Activated T-cell treated with anti-CD3 and anti-CD28 coated beads for 1 hour (primary cell): ENCODE measurements around the gene METRNL.

Source experiments
- DNase-seq: peaks from one replicate; pipeline ENCODE4 v3.0.0-alpha.2; 2020; ENCODE audit warnings: low read depth

METRNL gene

DNA sequence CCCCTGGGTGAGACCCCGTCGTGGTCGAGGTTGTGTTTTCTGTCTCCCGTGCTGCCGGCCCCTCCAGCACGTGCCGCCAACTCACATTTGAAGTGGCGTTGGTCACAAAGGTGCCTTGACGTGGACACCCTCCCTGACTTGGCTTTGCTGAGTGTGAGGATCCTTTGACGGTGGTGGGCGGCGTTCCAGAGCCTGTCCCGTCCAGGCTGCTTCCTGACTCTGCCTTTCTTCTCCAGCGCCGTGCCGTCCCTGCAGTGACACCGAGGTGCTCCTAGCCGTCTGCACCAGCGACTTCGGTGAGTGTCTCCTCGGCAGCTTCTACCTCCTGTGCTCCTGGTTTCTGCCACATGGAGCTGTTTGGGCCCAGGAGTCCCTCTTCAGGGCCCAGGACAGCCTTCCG lies 13.5 kb downstream of the METRNL start:
- DNase-seq = no peak

- no peak for DNase-seq
Measured at GRCh38 chr17:83093506-83093905, 14.1 kb downstream of the METRNL start.

DNA sequence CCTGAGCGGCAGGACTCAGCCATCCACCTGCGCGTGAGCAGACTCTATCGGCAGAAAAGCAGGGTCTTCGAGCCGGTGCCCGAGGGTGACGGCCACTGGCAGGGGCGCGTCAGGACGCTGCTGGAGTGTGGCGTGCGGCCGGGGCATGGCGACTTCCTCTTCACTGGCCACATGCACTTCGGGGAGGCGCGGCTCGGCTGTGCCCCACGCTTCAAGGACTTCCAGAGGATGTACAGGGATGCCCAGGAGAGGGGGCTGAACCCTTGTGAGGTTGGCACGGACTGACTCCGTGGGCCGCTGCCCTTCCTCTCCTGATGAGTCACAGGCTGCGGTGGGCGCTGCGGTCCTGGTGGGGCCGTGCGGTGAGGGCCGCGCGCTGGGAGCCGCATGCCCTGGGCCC lies 14.9 kb downstream of the METRNL start:
- no peak for DNase-seq

GRCh38 chr17:83095016-83095415 lies 15.6 kb downstream of the METRNL start:
- DNase-seq = no peak

GRCh38 chr17:83096401-83097224 lies 17.2 kb downstream of the METRNL start:
- no peak for DNase-seq

GRCh38 chr17:83097831-83098230 lies 18.4 kb downstream of the METRNL start:
- DNase-seq = no peak

DNA sequence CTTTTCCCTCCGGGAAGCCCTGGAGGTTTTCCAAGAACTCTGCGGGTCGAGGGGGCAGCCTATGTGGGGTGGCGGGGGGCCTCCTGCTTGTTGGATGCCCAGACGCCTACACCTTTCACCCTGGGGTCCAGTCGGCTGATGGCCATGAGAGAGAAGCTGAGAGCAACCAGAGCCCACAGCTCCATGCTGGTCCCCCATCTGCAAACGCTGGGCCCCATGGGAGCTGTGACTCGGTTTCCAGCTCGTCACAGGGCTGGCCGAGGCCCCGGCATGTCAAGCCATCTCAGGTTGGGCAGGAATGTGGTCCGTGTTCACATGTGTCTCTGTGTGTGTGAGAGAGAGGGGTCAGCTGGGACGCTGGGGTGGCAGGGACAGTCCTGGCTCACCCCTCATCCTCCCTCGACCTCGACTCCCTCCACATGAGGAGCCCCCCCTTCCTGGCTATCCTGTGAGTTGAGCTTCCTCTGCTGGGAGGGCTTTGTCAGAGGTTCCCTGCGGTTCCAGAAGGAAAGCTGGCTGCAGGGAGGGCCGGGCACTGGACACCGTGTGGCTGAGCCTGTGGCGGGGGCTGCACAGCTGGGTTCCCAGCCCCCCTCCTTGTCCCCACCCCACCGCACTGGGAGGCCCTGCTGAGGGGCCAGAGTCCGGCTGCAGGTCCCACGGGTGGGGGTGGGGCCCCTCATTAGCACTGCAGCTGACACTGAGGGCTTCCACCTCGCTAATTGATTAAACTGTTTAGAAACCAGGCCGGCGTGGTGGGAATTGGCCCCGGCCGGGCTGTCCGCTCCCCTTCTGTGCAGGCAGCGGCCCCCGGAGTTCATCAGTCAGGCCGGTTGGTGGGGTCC lies 19.1 kb downstream of the METRNL start:
- DNase-seq = no peak

DNA sequence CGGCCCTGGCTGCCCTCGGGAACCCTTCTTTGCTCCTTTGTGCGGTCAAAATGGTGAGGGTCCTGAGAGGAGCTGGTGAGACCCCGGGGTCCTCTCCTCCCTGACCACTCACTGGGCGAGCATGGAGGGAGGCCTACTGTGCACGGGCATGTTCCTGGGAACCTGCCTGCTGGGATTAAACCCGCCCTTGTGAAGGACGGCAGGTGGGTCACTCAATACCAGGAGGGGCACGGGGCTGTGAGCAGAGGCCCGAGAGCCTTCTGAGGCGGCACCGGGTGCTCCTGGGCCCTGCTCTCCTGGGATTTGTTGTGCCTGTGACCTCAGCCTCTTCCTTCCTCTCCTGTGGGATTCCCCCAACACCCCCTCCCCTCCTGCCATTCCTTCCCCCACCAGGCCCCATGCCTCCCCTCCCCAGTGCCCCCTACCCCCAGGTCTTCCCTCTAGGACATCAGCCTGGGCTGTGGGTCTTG lies 19.7 kb downstream of the METRNL start:
- no peak for DNase-seq

- DNase-seq = no peak
Measured at GRCh38 chr17:83099570-83100181, 20.3 kb downstream of the METRNL start.

- DNase-seq = no peak
Measured at GRCh38 chr17:83100220-83100852, 20.9 kb downstream of the METRNL start.

DNA sequence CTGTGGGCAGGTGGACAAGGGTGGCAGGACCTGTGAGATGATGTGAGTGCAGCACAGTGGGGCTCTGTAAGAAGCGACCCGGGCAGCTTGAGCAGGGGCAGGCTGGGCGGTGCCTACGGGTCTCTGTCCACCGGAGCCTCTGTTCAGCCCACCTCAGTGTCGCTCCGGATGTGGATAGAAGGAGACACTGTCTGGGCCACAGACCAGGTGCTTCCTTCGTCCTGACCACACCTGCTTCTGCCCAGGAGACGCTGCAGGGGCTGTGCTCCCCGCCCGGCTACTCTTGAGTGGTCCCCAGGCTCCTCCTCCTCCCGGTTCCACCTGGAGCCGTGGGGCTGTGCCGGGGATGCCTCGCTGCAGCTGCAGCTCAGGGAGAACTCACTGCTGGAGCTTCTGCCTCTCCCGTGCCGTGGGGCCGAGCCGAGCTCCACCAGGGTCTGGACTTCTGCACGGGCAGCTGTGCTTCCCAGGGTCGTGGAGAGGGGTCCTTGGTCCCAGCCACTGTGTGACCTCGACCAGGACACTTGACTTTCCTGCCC lies 21.5 kb downstream of the METRNL start:
- no peak for DNase-seq

DNA sequence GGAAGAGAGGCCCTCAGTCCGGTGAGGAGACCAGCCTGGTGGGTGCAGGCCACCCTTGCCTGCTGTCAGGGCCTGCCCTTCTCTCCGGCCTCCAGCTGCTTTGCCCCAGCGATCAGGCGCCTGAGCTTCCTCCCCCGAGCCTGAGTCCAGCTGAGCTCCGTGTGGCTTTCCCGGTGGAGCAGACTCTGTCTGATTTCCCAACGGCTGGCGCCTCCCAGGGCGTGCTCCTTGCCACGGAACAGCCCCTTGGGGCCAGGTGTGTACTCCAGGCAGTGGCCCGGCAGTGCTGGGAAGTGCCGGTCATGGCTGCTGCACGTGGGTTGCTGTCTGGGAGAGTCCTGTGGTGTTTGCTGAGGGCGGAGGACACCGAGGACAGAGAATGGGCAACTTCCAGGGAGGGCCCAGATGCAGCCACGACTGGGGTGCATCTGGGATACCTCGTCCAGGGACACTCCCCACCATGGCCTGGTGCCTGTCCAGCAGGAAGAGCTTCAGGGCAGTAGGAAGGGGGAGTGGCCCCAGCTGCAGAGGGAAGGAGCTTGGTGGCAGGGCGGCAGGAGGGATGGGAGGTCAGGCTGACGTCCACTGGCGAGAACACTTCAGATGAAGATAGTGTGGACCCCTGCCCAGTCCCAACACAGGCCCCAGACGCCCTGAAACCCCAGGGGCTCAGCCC lies 22.5 kb downstream of the METRNL start:
- no peak for DNase-seq

- no peak for DNase-seq
Measured at GRCh38 chr17:83103200-83103942, 24.0 kb downstream of the METRNL start.

GRCh38 chr17:83103943-83104311 lies 24.5 kb downstream of the METRNL start:
- no peak for DNase-seq

DNA sequence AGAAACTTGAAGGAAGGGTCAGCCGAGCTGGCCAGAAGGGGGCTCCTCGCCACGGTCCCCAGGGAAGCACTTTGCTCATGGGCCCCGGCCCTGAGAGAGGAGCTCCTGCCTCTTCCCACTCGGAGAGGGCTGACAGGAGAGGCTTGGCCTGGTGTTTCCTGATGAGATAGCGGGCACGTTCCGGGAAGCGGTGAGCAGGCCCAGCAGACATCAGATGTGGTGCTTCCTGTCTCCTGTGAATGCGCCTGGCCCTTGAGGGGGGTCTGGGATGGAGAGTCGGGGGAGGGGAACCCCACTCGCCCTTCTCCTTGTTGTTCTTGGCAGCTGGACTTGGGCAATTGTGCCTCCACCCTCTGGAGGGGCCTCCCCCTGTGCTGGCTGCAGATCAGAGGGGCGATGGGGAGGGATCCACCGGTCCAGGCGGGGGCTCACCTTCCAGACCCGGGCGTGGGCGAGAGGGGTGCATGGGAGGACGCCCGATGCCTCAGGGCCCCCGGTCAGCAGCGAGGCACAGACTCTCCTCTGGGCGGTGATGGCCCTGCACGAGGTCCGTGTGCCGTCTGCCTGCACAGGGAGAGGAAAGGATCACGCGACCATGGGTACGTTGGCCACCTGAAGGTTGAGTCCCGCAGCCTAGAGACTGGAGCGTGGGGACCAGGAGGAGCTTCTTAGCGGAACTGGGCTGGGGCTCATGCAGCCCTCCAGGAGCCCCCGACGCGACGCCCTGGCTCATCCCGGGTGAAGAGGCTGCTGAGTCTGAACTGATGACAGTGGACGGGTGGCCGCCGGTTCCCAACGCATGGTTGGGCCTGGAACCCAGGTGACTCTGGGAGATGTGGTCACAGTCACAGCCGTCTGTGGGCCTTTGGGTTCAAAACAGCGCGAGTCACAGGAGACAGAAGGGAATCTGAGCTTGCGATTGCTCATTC lies 25.4 kb downstream of the METRNL start:
- DNase-seq = no peak

GRCh38 chr17:83105512-83105911 lies 26.1 kb downstream of the METRNL start:
- DNase-seq = no peak

DNA sequence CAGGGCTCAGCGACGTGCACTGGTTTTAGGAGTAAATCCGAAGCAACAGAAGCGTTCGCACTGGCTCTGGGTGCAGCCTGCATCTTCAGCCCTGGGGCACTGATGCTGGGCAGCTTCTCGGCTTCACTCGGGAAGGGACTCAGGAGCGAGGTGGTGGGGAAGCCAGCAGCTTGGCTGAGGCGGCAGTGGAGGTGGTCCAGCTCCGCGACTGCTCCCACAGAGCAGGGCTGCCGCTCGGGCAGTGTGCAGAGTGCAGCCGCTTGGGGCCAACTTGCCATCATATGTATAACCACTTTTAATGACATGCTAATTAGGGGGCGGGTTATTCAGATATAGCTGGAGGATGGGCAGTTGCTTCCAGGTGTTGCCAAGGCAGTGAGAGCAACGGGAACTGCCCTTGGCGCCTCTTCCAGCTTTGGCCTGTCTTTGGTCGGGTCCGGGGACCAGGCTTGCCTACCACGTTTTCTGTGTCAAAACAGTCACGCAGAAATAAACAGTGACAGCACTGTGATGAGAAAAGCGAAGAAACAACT lies 26.7 kb downstream of the METRNL start:
- no peak for DNase-seq

DNA sequence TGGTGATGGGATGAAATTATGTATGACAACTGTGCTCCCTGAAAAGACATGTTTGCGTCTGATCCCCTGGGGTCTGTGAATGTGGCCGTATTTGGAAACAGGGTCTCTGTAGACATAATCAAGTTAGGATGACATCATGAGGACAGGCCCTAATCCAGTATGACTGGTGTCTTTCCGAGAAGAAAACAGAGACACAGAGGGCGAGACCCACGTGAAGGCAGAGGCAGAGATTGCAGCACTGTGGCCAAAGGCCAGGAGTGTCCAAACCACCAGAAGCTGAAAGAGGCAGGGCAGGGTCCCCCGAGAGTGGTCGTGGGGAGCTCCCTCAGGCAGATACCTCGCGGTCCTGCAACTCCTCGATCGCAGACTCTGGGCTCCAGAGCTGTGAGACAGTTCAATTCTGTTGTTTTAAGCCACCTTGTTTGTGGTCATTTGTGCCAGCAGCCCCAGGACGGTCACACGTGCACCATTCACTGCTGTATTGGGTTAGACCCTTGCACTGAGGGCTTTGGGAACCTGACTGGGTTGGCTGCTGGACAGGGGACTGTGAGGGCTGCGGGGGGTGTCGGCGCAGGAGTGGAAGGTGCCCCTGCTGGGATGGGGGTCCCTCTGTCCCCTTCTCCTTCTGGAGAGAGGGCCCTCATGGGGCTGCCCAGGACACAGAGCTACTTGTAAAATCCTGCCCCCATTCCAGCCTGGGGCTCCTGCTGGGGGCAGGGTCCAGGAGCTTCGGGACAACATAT lies 27.7 kb downstream of the METRNL start:
- no peak for DNase-seq

- DNase-seq = no peak
Measured at GRCh38 chr17:83107656-83108048, 28.2 kb downstream of the METRNL start.
